KMS-11 (cell line): Measurements from ENCODE around the gene UBE2M.
A peak's percentile ranks its signal among the peaks of the same experiment; 100 is the strongest.
"Not testable (repeated sequence)": the region's sequence is repeated elsewhere in the genome, so short reads cannot be mapped to it uniquely, and the experiment has no call there.

Experiments used
- H2AFZ ChIP-seq: fragments of 200-600 bp; sonication (generic); 2 replicates; pipeline ENCODE4 v1.6.1; 2016; ENCODE audit warnings: antibody characterized with exemption, mixed run types, low read depth
- H3K27ac ChIP-seq: fragments of 200-600 bp; sonication (generic); 2 replicates; pipeline ENCODE4 v1.6.1; 2016; ENCODE audit warnings: mild to moderate bottlenecking, mixed run types
- H3K27me3 ChIP-seq: fragments of 200-600 bp; sonication (generic); 2 replicates; pipeline ENCODE4 v1.6.1; 2017; ENCODE audit warnings: mild to moderate bottlenecking, low read depth, mixed run types, moderate library complexity; ENCODE audit not compliant: insufficient read depth
- H3K36me3 ChIP-seq: fragments of 200-600 bp; sonication (generic); 2 replicates; pipeline ENCODE4 v1.6.1; 2017; ENCODE audit warnings: mild to moderate bottlenecking, mixed run types; ENCODE audit not compliant: insufficient read depth
- H3K4me1 ChIP-seq: fragments of 200-600 bp; sonication (generic); 2 replicates; pipeline ENCODE4 v1.6.1; 2016; ENCODE audit warnings: mild to moderate bottlenecking, low read depth, mixed run types; ENCODE audit not compliant: poor library complexity, severe bottlenecking
- H3K4me2 ChIP-seq: fragments of 200-600 bp; sonication (generic); 2 replicates; pipeline ENCODE4 v1.7.0; 2016; ENCODE audit warnings: mild to moderate bottlenecking, mixed run types
- H3K4me3 ChIP-seq: fragments of 200-600 bp; sonication (generic); IDR thresholded peaks from 2 replicates; pipeline ENCODE4 v1.6.1; 2017; ENCODE audit warnings: low read depth, low read length, mixed read lengths; ENCODE audit not compliant: insufficient read depth
- H3K79me2 ChIP-seq: fragments of 200-600 bp; sonication (generic); 2 replicates; pipeline ENCODE4 v1.6.1; 2016; ENCODE audit warnings: low read depth, mixed run types; ENCODE audit not compliant: insufficient read depth
- H3K9ac ChIP-seq: fragments of 200-600 bp; sonication (generic); 2 replicates; pipeline ENCODE4 v1.6.1; 2016; ENCODE audit warnings: mild to moderate bottlenecking, mixed run types
- H4K20me1 ChIP-seq: fragments of 200-600 bp; sonication (generic); 2 replicates; pipeline ENCODE4 v1.6.1; 2016; ENCODE audit warnings: mild to moderate bottlenecking, mixed run types; ENCODE audit not compliant: insufficient read depth
- TF ChIP-seq, protein P1 (sequence below): fragments of 200-600 bp; sonication (generic); conservative IDR thresholded peaks from 2 replicates; pipeline ENCODE4 v1.6.1; 2017; ENCODE audit warnings: low read depth, mild to moderate bottlenecking, antibody characterized with exemption, low read length, moderate library complexity, mixed read lengths

Gene UBE2M

DNA sequence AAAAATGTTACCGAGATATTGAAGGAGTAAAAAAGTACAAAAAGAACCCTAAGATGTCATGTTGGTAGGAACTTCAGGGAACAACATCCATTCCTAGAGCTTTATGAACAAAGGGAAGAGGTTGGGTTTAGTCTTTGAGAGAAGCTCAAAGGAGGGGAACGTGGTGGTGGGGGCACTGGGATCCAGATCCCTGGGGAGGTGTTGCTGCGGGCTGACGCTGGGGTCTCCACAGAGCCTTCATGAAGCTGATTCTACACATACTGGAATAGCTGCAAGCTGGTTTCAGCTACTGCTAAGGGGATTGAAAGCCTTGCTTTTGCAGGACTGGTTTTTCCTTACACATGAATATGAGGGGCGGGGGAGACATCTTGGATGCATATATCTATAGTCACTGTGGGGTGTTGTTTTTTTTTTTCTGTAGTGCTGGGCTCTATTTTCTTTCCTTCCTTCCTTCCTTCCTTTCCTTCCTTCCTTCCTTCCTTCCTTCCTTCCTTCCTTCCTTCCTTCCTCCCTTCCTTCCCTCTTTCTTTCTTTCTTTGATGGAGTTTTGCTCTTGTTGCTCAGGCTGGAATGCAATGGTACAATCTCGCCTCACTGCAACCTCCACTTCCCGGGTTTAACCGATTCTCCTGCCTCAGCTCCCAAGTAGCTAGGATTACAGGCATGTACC is 21.2 kb upstream of the UBE2M start:
- H3K4me2 ChIP-seq = no peak overlapping the region
- H3K4me1 ChIP-seq = peaks cover 11% of the 10 kb centered on the region
- no peak overlapping the region for H3K27ac ChIP-seq
- H3K36me3 ChIP-seq = no peaks in the 10 kb centered on the region
- H2AFZ ChIP-seq = no peak overlapping the region
- no peak overlapping the region for H3K9ac ChIP-seq
- H3K79me2 ChIP-seq = peaks cover 17% of the 10 kb centered on the region; the same call in 1 of the 2 replicates
- TF ChIP-seq, protein P1, sequence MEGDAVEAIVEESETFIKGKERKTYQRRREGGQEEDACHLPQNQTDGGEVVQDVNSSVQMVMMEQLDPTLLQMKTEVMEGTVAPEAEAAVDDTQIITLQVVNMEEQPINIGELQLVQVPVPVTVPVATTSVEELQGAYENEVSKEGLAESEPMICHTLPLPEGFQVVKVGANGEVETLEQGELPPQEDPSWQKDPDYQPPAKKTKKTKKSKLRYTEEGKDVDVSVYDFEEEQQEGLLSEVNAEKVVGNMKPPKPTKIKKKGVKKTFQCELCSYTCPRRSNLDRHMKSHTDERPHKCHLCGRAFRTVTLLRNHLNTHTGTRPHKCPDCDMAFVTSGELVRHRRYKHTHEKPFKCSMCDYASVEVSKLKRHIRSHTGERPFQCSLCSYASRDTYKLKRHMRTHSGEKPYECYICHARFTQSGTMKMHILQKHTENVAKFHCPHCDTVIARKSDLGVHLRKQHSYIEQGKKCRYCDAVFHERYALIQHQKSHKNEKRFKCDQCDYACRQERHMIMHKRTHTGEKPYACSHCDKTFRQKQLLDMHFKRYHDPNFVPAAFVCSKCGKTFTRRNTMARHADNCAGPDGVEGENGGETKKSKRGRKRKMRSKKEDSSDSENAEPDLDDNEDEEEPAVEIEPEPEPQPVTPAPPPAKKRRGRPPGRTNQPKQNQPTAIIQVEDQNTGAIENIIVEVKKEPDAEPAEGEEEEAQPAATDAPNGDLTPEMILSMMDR = no peak
- no peak overlapping the region for H3K4me3 ChIP-seq
- no peaks in the 10 kb centered on the region for H3K27me3 ChIP-seq
- no peaks in the 10 kb centered on the region for H4K20me1 ChIP-seq

DNA sequence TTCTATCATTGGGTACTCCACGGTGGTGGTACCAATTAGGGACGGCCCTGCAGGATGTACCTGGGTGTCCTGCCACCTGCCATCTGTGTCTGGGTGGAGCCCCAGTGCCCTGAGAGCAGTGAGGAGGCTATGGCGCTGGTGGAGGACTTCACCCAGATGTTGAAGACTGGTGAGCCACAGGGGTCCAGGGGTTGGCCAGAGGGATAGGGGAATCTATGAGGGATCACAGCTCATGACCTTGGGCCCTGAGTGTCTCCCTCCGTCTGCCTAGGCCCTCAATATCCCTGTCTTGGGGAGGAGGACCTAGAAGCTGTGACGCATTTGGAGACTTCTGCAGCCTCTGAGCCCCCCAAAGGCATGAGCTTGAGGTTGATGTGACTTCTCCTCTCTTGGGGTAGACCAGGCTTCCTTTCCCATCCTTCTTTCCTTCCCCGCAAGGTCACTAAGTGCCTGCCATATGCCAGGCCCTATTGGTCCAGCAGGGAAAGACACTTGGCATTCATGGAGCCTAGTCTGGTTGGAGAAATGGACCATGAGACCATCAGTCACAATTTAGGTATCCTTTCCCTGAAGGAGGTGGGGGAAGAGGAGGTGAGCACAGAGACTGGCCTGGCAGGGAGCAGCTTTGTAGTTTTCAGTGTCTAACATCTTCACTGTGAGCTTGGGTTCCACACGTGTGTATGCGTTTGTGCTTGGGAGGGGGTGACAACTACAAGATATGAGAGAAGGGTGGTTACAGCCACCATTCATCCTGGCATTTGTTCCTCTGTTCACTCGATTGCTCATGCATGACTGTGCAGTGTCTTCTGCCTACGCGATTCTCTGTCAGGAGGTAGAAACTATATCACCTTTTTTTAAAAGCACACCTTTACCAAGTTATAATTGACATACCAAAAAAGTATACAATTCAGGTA is 19.9 kb upstream of the UBE2M start:
- Histone ChIP-seq H3K36me3 (no peaks in the 10 kb centered on the region), H3K79me2 (peaks cover 17% of the 10 kb centered on the region; the same call in 1 of the 2 replicates), H2AFZ (no peak overlapping the region), H3K27me3 (no peaks in the 10 kb centered on the region), H3K4me3 (no peak overlapping the region), H3K4me1 (peaks cover 21% of the 10 kb centered on the region), H4K20me1 (no peaks in the 10 kb centered on the region), H3K4me2 (no peak overlapping the region), H3K27ac (no peak overlapping the region), H3K9ac (no peak overlapping the region)
- TF ChIP-seq, protein P1 = no peak

GRCh38 chr19:58577581-58577980 is 19.2 kb upstream of the UBE2M start:
- H3K27me3 ChIP-seq, H3K4me2 ChIP-seq, H3K4me3 ChIP-seq, H2AFZ ChIP-seq, H3K36me3 ChIP-seq, H3K9ac ChIP-seq, H3K27ac ChIP-seq, H4K20me1 ChIP-seq: not testable (repeated sequence)
- Histone ChIP-seq H3K4me1 (peaks cover 21% of the 10 kb centered on the region), H3K79me2 (peaks cover 17% of the 10 kb centered on the region; the same call in 1 of the 2 replicates)

DNA sequence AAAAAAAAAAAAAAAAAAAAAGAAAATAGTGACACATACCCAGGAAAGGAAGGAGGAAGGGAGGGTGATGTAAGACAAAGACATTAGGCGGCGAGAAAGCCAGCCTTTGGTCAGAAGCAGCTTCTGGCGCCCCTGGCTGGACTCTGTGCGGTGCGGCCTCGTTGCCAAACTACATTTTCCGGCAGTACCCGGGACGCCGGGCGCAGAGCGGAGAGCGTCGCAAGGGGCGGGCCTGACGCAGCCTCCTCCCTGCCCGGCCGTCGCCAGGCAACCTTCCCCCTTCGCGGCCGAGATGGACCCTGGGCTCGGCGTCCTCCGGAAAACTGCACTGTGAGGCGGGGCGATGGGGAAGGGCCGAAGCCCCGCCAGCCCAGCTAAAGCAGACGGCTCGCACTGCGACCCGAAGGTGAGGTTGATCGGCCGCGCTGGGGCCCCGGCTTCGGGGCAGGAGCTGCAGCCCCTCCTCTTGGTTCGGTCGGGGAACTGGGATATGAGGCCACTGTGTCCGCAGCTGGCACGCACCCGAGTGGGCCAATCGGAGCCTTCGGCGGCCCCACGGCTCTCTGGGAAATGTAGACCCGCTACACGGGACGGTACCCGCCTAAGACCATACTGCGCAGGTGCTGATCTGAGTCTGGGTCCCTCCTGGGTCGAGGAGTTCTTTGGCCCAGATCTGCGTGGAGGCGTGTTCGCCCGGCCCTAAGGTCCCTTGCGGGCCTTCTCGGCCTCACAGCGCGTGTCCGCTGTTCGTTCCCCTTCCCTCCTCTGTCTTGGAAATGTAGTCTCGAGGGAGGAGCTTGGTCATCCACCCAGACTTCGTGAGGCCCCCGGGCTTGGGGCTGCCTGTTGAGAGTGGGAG is 17.0 kb upstream of the UBE2M start:
- H3K79me2 ChIP-seq = peaks cover 17% of the 10 kb centered on the region; the same call in 1 of the 2 replicates
- peak overlapping the region; percentile 82 for H3K27ac ChIP-seq
- H4K20me1 ChIP-seq = no peaks in the 10 kb centered on the region
- H2AFZ ChIP-seq = peak overlapping the region; percentile 91
- H3K4me2 ChIP-seq = peak overlapping the region; percentile 86
- H3K36me3 ChIP-seq = no peaks in the 10 kb centered on the region
- peaks cover 27% of the 10 kb centered on the region for H3K4me1 ChIP-seq
- peak overlapping the region; percentile 67 for H3K9ac ChIP-seq
- TF ChIP-seq, protein P1 = no peak
- H3K4me3 ChIP-seq = peak overlapping the region; percentile 57
- no peaks in the 10 kb centered on the region for H3K27me3 ChIP-seq
